Measurements from ENCODE around the gene CXCL8.
"Not testable (repeated sequence)": the region's sequence is repeated elsewhere in the genome, so short reads cannot be mapped to it uniquely, and the experiment has no call there.

- not testable (repeated sequence) for TF ChIP-seq POLR2AphosphoS5, CTCF (IDR thresholded peaks at IDR 0.05)
Observed at GRCh38 chr4:73691201-73691600, 49.2 kb upstream of the CXCL8 start.

Data from prostate gland (tissue), 2 donors.